ENCODE measurements around the gene MTCH1. TPM values are rescaled to one million over a fixed set of nuclear protein-coding genes. Genes with fewer than 3 reads are reported as not detected.

The MTCH1 gene
- total RNA-seq, 2 experiments from 2014 or later: 125 to 167 TPM

DNA sequence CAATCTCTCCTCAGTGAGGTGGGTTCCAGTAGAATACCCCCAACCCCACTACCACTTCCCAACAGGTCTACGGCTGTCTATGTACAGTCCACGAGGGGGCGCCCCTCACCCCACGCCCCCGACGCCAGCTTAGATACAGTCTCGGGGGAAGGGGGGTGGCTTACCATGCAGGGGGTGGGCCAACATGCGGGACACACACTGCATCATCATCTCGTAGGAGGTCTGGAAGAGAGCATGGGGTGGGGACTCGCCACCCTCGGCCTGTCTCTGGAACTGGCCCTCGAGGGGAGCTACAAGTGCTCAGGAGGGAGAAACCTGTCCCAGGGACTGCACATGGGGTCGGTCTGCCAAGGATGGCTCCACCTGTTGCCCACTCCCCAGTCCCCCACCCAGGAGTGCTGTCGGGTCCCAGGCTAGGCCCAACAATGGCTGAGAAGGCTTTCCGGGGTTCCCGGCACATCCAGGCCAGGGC lies 8.5 kb downstream of the MTCH1 start:
- Mint-ChIP-seq H3K27me3 (no peaks in the 10 kb centered on the region), H3K4me1 (peaks cover 21% of the 10 kb centered on the region), H3K36me3 (peaks cover 54% of the 10 kb centered on the region), H3K9me3 (ENCODE audit: low read depth) (no peaks in the 10 kb centered on the region), H3K4me3 (no peak overlapping the region), H3K27ac (no peak overlapping the region)
- no peak for DNase-seq
- CTCF ChIA-PET: interaction anchor here (0.9 to 2.8 kb wide), 8 partner anchors 8 to 232 kb away, joined by 3 to 9 read pairs (median 4); partner anchors contain the start of gene C6orf89
- ATAC-seq: no peak

DNA sequence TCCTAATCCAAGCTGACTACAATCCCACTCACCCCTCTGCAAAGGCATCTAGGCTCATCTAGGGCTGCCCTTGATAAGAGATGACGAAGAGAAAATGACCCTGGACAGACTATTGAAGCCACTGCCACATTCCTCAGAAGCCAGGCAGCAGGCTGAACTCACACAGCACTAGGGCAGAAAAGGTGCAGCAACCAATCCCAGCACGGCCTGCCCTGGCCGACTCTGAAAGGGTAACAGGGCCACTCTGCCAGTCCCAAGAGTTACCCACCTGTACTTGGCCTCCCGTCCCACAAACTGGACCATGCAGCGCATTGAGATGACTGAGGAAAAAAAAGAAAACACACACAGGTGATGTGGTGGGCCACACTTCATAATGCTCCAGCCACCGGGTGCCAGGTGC lies 9.1 kb downstream of the MTCH1 start:
- DNase-seq (no peak), ATAC-seq (no peak)
- H3K4me3 Mint-ChIP-seq: no peak overlapping the region
- H3K4me1 Mint-ChIP-seq: peaks cover 18% of the 10 kb centered on the region
- CTCF ChIA-PET: interaction anchor here (1.1 to 2.8 kb wide), 8 partner anchors 8 to 233 kb away, joined by 3 to 9 read pairs (median 4); partner anchors contain the start of genes C6orf89 and MTCH1
- no peaks in the 10 kb centered on the region for H3K9me3 Mint-ChIP-seq (ENCODE audit: low read depth)
- H3K27ac Mint-ChIP-seq: no peak overlapping the region
- H3K27me3 Mint-ChIP-seq: no peaks in the 10 kb centered on the region
- H3K36me3 Mint-ChIP-seq: peaks cover 54% of the 10 kb centered on the region

DNA sequence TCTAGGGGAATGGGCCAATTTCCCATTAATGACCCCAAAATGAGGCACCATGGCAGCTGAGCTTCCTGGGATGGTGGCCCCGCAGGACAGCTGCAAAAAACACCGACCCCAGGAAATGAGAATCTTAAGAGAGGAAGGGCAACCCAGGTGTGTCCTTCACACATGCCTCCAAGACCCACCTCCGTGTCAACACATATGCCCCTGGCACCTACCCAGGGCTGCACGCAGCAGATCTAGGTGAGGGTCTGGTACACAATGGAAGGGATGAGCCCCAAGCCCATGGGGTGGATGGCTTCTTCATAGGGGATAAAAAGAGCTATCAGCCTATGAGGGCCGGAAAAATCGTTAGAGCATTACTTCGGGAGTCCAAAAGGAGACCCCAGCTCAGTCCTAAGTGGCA lies 9.5 kb downstream of the MTCH1 start:
- Mint-ChIP-seq H3K9me3 (ENCODE audit: low read depth) (no peaks in the 10 kb centered on the region), H3K27me3 (no peaks in the 10 kb centered on the region), H3K4me1 (peaks cover 15% of the 10 kb centered on the region), H3K4me3 (no peak overlapping the region), H3K27ac (no peak overlapping the region), H3K36me3 (peaks cover 50% of the 10 kb centered on the region)
- CTCF ChIA-PET: interaction anchor here (1.1 to 2.8 kb wide), 4 partner anchors 10 to 91 kb away, joined by 3 to 9 read pairs (median 6); partner anchors contain the start of genes C6orf89 and MTCH1
- ATAC-seq (no peak), DNase-seq (no peak)

DNA sequence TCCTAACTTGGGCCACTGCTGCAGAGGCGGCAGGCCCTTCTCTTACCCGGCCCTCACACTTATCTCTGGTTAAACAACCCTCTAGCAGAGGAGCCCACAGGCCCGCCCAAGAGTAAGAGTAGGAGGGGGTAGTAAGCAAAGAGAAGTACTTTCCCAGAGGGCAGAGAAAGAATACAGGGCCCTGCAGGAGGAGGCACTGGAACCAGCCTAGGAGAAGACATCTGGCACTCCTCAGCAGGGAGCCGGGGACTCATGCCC lies 10.1 kb downstream of the MTCH1 start:
- Mint-ChIP-seq H3K27me3 (no peaks in the 10 kb centered on the region), H3K36me3 (peaks cover 50% of the 10 kb centered on the region)
- ATAC-seq: no peak

DNA sequence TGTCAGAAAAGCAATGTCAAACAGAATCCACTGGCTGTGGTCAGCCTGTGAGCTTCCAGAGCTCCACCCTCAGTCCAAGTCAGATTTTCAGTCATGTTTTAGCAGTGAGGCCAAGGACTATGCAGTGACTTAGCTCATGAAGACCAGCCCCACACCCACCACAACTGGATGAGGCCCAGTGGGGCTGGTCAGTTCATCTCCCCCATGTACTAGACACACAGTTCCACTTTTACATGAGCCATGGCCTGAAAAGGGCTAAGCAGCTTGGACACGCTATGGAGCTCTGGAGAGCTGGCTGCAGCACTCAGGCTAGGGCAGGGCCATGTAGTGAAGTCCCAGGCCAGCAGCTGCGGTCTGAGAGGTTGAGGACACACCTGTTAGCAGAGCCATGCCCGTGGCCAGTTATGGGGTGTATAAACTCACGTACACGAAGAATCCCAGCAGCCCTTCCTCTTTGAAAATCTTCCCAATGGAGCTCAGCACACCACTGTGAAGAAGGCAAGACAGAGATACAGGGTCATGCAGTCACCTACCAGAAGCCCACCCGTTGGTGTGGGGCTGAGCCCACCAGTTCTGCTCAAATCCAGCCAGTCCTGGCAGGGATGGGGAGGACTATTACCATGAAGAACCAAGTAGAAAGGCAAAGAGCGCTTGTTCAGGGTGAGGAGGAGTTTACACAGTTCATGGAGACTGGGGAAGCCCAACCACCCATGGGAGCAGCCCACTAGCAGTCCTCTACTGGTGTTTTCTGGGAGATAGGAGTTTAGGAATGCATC lies 10.6 kb downstream of the MTCH1 start:
- CTCF ChIA-PET: interaction anchor here (0.8 to 2.8 kb wide), 3 partner anchors 19 to 90 kb away, joined by 3 to 9 read pairs (median 7); partner anchors contain the start of gene C6orf89
- no peak overlapping the region for H3K27ac Mint-ChIP-seq
- no peak overlapping the region for H3K4me3 Mint-ChIP-seq
- H3K36me3 Mint-ChIP-seq: peaks cover 49% of the 10 kb centered on the region
- H3K27me3 Mint-ChIP-seq: no peaks in the 10 kb centered on the region
- H3K9me3 Mint-ChIP-seq (ENCODE audit: low read depth): no peaks in the 10 kb centered on the region
- peaks cover 10% of the 10 kb centered on the region for H3K4me1 Mint-ChIP-seq
- ATAC-seq: no peak
- no peak for DNase-seq

More for the DNA sequence above, 10.1 kb downstream of the MTCH1 start:
- H3K9me3 Mint-ChIP-seq (ENCODE audit: low read depth): no peaks in the 10 kb centered on the region
- H3K27ac Mint-ChIP-seq: no peak overlapping the region
- no peak for DNase-seq
- CTCF ChIA-PET: interaction anchor here (2.3 to 2.8 kb wide), 2 partner anchors 42 to 90 kb away, joined by 7 to 9 read pairs; partner anchors contain the start of gene C6orf89
- peaks cover 14% of the 10 kb centered on the region for H3K4me1 Mint-ChIP-seq
- no peak overlapping the region for H3K4me3 Mint-ChIP-seq

DNA sequence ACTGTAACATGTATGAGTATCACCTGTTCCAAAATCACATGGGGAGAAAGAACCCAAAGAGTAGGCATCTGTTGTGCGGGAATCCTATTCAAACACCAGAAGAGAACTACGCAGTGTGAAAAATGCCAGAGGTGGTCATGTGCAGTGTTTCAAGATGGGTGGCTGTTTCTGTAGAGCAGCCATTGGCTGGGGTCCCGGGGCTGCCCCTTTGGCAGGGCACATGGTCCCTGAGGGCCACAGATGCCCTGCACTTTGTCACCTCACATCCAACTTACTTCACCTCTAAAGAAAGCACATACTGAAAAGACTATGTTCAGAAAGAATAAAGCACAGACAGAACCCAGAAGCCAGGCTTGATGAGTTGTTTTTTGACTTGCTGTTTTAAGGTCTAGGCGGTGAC lies 12.3 kb downstream of the MTCH1 start:
- no peak for ATAC-seq
- no peak for DNase-seq
- CTCF ChIA-PET: no interaction called here
- Mint-ChIP-seq H3K9me3 (ENCODE audit: low read depth) (no peaks in the 10 kb centered on the region), H3K27me3 (no peaks in the 10 kb centered on the region), H3K27ac (no peak overlapping the region), H3K36me3 (peaks cover 57% of the 10 kb centered on the region), H3K4me3 (no peak overlapping the region), H3K4me1 (peaks cover 1% of the 10 kb centered on the region)

DNA sequence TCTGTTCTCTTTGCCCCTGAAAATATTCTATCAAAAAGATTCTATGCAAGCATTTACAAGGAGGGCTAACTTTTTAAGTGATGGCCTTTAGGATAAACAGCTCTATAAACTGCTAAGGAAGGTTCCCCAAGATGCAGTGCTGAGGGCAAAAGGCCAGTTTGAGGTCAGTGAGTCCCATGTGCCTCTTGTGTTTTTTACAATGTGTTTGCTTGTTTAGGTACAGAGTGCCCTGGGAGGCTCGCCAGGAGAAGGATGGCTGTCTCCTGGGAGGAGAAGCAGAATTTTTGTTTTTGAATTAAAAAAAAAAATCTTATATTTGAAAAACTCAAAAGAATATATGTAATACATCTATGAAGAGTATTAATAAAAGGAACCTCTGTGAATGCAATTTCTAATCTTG lies 12.8 kb downstream of the MTCH1 start:
- Mint-ChIP-seq H3K36me3 (peaks cover 56% of the 10 kb centered on the region), H3K9me3 (ENCODE audit: low read depth) (no peaks in the 10 kb centered on the region), H3K4me1 (peaks cover 1% of the 10 kb centered on the region), H3K27me3 (no peaks in the 10 kb centered on the region), H3K27ac (no peak overlapping the region), H3K4me3 (no peak overlapping the region)
- CTCF ChIA-PET: no interaction called here
- ATAC-seq: no peak
- no peak for DNase-seq

DNA sequence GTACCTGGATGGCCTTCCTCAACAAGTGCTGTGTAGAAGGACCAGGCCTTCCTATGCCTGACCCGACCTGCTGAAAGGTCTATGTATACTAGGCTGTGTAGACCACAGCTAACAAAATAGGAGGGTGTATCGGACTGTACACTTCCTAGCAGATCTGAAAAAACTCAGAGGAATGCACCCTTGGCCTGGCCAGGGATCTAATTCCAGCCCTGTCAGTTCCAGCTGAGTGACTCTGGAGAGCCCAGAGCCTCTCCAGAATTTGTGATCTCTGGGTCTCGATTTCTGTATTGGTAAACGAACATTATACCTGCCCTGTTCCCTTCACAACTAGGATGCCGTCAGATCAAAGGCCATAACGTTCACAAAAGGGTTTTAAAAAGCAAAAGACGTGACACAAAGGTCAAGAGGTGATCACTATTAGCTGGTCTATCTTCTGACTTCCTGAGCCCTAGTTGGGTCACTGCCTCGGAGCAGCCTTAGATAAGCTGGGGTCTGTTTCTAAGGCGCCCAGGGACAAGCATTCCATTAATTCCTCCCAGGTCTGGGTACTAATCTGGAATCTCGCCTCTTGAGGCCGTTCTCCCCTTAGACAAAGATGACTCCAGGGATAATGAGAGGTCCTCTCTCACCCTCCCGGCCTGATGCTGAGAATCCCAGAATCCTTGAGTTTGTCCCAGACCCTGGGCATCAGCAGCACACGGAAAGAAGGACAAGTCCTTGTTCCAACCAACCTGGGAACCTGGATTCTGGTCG lies 13.9 kb downstream of the MTCH1 start:
- Mint-ChIP-seq H3K4me3 (no peak overlapping the region), H3K27me3 (no peaks in the 10 kb centered on the region), H3K9me3 (ENCODE audit: low read depth) (no peaks in the 10 kb centered on the region), H3K4me1 (peaks cover 1% of the 10 kb centered on the region), H3K36me3 (peaks cover 56% of the 10 kb centered on the region), H3K27ac (no peak overlapping the region)
- CTCF ChIA-PET: no interaction called here
- ATAC-seq: no peak
- no peak for DNase-seq

DNA sequence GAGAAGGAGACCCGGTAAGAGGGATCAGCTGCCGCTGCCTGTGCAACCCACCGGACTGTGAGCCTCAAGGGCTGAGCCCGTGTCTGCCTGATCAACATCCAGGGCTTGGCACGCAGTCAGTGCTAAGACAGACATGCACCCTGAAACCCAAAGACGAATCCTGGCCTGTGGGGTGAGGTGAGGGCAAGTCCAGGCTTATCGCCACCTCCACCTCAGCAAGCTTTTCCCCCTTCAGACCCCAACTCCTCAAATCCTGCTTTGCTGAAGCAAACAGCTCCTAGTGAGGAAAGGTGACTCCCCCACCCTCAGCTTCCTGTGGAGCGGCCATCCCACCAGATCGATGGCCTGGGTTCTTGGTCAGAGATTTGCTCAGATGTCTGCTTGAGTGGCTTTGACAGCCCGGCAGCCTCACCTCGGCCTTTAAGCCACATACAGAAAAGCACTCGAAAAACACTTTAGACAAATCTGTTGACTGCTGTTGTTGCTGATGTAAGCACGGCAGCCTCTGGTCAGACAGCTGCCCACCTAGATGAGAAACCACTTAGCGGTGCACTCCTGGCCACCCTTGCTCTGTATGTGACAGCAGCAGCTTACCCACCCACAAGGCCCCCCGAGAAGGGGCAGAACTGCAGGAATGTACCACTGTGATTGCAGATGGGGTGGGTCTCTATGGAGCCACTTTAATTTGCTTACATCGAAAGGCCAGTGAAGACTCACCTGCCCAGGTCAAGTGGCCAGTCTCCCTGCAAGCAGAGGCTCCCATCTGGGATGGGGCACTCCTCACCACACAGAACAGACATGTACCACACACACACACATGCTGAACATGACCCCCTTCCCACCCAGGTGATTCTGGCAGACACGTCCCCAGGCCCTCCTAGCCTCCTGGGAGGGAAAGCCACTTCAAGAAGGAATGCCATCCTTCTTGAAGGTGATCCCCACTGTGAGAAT lies 14.8 kb downstream of the MTCH1 start:
- H3K27ac Mint-ChIP-seq: peak overlapping the region; percentile 24
- H3K4me3 Mint-ChIP-seq: no peak overlapping the region
- CTCF ChIA-PET: interaction anchor here (1.0 kb wide), 1 partner anchor 96 kb away, joined by 3 read pairs; no protein-coding TSS in a partner anchor
- no peaks in the 10 kb centered on the region for H3K27me3 Mint-ChIP-seq
- H3K36me3 Mint-ChIP-seq: peaks cover 54% of the 10 kb centered on the region
- peaks cover 1% of the 10 kb centered on the region for H3K4me1 Mint-ChIP-seq
- ATAC-seq (no peak), DNase-seq (no peak)
- H3K9me3 Mint-ChIP-seq (ENCODE audit: low read depth): no peaks in the 10 kb centered on the region

DNA sequence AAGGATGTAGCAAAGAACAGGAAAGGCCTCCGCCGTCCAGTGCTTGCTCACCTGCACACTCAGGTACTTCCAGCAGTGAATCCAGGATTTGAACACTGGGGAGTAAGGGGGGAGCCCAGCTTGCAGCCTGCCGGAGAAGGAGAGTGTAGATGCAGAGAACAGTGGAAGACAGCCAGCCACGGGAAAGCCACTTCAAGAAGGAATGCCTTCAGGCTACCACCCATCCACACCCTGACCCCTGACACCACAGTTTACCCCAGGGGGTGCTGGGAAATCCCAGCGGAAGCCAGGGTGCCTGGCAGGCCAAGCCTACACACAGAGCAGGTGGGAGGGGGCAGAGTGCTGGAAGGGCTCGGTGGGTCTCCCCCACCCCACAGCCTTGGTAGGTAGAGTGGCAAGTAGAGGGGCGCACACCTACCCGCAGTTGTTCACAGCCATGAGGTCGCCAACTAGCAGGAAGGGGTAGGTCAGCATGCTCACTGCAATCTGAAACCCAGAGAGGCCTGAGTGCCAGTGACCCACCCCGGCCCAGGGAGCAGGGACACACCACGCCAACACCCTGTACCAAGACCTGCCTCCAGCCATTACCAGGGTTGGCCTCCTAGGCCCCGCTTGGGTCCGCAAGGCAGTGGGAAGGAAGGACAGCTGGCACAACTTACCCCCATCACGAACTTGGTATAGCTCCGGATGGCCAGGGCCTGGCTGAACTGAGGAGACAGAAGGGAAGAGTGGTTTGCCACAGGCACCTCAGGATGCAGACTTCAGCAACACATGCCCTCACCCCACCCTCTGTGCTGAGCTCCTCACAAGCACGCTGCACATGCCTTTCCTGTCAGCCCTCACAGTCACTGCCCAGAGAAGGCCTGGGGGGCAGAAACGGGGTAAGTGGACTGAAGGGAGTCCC lies 15.8 kb downstream of the MTCH1 start:
- Mint-ChIP-seq H3K36me3 (peaks cover 53% of the 10 kb centered on the region), H3K9me3 (ENCODE audit: low read depth) (no peaks in the 10 kb centered on the region)

DNA sequence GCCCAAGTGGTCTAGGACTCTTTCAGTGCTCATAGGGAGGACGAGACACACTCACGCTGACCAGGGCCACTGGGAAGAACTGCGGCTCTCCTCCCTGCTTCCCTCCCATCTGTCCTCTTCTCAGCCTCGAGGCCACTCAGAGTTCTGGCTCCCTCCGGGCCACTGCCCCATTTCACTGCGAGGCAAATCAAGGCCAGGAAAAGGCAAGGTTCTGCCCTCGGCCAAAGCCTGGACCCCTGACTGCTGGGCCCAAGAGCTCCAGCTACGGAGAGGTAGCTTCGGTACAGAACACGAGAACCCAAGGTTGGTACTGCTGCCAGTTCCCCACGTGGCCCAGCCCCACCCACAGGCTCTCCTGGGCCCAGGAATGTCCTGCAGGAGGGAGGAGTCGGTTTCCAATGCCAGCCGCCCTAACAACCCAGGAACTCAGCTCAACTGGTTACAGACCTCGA lies 16.7 kb downstream of the MTCH1 start:
- no peak for ATAC-seq
- Mint-ChIP-seq H3K4me3 (no peak overlapping the region), H3K4me1 (peaks cover 7% of the 10 kb centered on the region)

More for the DNA sequence above, 15.8 kb downstream of the MTCH1 start:
- Mint-ChIP-seq H3K4me3 (no peak overlapping the region), H3K27me3 (no peaks in the 10 kb centered on the region), H3K4me1 (peaks cover 1% of the 10 kb centered on the region), H3K27ac (no peak overlapping the region)
- DNase-seq (no peak), ATAC-seq (no peak)
- CTCF ChIA-PET: interaction anchor here (0.8 to 1.0 kb wide), 2 partner anchors 48 to 95 kb away, joined by 3 read pairs; no protein-coding TSS in a partner anchor

More for the DNA sequence above, 16.7 kb downstream of the MTCH1 start:
- H3K27me3 Mint-ChIP-seq: no peaks in the 10 kb centered on the region
- CTCF ChIA-PET: interaction anchor here (0.8 to 1.4 kb wide), 2 partner anchors 8 to 49 kb away, joined by 3 to 4 read pairs; no protein-coding TSS in a partner anchor
- no peak for DNase-seq
- no peaks in the 10 kb centered on the region for H3K9me3 Mint-ChIP-seq (ENCODE audit: low read depth)
- no peak overlapping the region for H3K27ac Mint-ChIP-seq
- peaks cover 44% of the 10 kb centered on the region for H3K36me3 Mint-ChIP-seq
